Measurements from ENCODE around the gene CPED1.

Gene CPED1

DNA sequence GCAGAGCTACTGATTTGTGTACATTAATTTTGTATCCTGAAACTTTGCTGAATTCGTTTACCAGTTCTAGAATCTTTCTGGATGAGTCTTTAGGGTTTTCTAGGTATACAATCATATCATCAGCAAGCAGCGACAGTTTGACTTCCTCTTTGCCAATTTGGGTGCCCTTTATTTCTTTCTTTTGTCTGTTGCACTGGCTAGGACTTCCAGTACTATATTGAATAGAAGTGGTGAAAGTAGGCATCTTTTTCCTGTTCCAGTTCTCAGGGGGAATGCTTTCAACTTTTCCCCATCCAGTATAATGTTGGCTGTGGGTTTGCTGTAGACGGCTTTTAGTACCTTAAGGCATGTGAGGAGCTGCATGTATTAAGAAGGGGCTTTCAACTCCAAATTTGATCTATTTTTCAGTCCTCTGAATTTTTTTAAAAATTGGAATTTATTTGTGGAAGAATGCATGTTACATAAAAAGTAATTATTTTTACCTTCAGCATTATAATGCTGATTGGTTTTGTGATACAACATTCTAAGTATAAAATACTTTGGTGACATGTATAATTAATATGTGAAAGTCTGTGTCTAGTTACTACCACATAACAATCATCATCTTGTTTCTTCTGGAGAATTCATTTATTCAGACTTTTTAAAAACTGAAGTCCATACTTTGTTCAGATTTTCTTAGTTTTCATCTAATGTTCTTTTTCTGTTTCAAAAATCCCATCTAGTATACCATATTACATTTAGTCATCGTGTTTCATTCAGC is 49.6 kb downstream of the CPED1 start:
- TF ChIP-seq, protein P1, sequence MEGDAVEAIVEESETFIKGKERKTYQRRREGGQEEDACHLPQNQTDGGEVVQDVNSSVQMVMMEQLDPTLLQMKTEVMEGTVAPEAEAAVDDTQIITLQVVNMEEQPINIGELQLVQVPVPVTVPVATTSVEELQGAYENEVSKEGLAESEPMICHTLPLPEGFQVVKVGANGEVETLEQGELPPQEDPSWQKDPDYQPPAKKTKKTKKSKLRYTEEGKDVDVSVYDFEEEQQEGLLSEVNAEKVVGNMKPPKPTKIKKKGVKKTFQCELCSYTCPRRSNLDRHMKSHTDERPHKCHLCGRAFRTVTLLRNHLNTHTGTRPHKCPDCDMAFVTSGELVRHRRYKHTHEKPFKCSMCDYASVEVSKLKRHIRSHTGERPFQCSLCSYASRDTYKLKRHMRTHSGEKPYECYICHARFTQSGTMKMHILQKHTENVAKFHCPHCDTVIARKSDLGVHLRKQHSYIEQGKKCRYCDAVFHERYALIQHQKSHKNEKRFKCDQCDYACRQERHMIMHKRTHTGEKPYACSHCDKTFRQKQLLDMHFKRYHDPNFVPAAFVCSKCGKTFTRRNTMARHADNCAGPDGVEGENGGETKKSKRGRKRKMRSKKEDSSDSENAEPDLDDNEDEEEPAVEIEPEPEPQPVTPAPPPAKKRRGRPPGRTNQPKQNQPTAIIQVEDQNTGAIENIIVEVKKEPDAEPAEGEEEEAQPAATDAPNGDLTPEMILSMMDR (IDR thresholded peaks at IDR 0.05; ENCODE audit: borderline replicate concordance, insufficient read depth, low read depth, low read length) = no peak
- H3K4me3 ChIP-seq (ENCODE audit: low read depth, low read length) = no peak overlapping the region

DNA sequence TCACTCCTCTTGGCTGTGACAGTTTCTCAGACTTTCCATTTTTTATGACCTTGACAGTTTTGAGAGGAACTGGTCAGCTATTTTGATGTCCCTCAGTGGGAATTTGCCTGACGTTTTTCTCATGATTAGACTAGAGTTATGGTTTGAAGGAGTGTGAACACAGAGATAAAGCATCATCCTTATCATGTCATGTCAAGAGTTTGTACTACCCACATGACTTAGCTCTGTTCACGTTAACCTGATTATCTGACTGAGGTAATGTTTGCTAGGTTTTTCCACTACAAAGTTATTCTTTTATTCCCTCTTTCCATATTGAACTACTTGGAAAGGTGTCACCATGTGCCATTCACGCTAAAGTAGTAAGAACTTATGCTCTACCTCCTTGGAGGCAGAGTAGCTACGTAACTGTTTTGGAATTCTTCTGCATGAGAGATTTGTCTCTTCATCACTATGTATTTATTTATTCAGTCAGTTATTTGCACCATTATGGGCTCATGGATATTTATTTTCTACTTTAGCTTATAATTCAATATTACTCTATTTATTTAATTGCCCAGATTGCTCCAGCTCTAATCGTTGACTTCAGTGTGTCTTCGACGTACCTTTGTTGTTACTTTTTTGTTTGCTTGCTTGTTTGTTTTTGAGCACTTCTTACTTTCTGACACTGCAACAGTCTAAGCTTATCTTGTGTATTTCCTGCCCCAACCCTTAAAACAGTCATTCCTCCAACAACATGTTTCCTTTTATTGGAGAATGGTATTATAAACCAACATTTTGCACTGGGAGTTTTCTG is 50.4 kb downstream of the CPED1 start:
- TF ChIP-seq, protein P1 (IDR thresholded peaks at IDR 0.05; ENCODE audit: borderline replicate concordance, insufficient read depth, low read depth, low read length) = no peak
- no peak overlapping the region for H3K4me3 ChIP-seq (ENCODE audit: low read depth, low read length)

DNA sequence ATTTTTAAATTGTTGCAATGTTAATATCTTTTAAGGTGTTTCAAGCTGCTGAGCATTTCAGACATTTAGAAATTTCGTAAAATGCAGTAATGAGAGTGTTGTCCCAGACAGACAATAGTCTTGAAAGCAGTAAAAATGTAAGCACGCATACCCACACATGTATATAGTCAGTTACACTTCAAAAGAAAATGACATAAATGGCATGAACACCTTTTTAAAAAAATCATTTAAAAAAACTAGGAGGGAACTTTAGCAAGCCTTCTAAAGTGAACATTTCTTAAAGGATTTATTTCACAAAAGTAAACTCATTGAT is 51.0 kb downstream of the CPED1 start:
- TF ChIP-seq, protein P1 (IDR thresholded peaks at IDR 0.05; ENCODE audit: borderline replicate concordance, insufficient read depth, low read depth, low read length) = no peak

DNA sequence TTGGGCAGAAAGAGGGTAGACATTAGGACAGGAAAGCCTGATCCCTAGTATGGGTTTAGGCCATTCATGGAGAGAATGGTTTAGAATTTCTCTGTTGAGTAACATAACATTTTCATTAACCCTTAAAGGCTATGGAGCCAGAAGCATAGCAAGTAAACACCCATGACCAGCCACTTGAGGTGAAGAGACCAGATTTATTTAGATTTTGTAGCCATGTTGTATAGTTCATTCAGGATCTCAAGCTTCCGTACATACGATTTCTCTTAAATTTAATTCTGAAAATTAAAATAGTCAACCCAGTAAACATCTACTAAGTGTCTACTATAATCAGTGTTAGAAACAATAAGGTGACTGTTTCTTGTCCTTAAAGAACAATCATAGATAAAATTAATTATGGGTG is 51.5 kb downstream of the CPED1 start:
- H3K4me3 ChIP-seq (ENCODE audit: low read depth, low read length) = no peak overlapping the region
- TF ChIP-seq, protein P1 (IDR thresholded peaks at IDR 0.05; ENCODE audit: borderline replicate concordance, insufficient read depth, low read depth, low read length) = no peak

More for the DNA sequence above, 51.0 kb downstream of the CPED1 start:
- no peak overlapping the region for H3K4me3 ChIP-seq (ENCODE audit: low read depth, low read length)

DNA sequence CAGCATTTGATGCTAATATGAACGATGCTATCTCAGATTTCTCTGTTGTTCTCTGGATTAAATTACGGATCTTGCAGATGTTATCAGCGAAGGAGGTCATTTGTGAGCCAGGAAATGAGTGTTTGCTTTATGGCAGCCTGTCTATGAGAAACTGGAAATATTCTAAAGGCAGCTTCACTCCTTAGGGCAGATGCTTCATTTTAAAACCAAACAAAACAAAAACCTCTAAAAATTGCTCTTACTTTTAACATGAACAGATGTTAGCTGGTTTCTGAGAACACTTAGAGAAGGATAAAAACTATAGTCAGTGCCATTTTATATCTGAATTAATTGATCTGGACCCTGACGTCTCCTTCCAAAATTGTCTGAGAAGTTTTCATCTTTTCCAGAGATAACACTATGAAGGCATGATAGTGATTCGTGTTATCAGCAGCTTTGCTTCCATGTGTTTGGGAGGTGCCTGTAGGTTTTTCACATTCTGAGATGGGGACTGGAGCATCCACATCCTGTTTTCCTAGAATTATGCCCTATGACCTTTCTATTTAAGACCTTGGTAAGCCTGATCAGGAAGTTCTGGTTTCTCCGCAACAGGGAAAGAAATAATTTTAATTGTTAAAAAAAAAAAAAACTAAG is 53.1 kb downstream of the CPED1 start:
- no peak overlapping the region for H3K4me3 ChIP-seq (ENCODE audit: low read depth, low read length)
- TF ChIP-seq, protein P1 (IDR thresholded peaks at IDR 0.05; ENCODE audit: borderline replicate concordance, insufficient read depth, low read depth, low read length) = no peak

DNA sequence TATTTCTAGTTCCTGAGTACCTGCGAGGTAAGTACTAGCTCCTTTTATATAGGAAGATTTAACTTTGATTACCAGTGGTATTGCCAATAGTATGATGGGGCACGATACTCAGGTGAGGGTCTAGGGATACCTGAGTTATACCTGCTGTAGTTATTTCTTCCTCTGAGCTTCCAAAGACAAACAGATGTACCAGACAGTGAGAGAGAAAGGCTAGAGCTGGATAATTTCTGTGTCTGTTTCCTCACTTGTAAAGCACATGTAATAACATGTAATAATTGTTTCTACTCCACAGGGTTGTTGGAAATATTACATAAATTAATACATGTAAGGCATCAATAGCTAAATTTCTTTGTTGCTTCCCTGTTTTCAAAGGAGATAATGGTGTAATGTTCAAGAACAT is 53.7 kb downstream of the CPED1 start:
- no peak overlapping the region for H3K4me3 ChIP-seq (ENCODE audit: low read depth, low read length)
- TF ChIP-seq, protein P1 (IDR thresholded peaks at IDR 0.05; ENCODE audit: borderline replicate concordance, insufficient read depth, low read depth, low read length) = no peak

Data from GM12875 (cell line).